Stimulated activated CD8-positive, alpha-beta memory T cell treated with anti-CD3 and anti-CD28 coated beads, Interleukin-7, amount 100 ng/mL, for 1 hour (primary cell): Measurements from ENCODE around the gene TFAP2E.

ENCODE experiments used
- DNase-seq, 2 donors: peaks; one replicate each; pipeline ENCODE4 v3.0.0-alpha.2; 2020; ENCODE audit warnings: low read depth in 2 of 2

The TFAP2E gene

GRCh38 chr1:35644204-35644603 is 71.1 kb downstream of the TFAP2E start:
- no peak for DNase-seq
